ENCODE results near the gene GCNT1.

Gene GCNT1

GRCh38 chr9:76542360-76542759 is 83.4 kb downstream of the GCNT1 start:
- no peak for DNase-seq

- no peak for DNase-seq
Observed at GRCh38 chr9:76545191-76545590, 86.2 kb downstream of the GCNT1 start.

- DNase-seq = no peak
Observed at GRCh38 chr9:76552181-76552580, 93.2 kb downstream of the GCNT1 start.

GRCh38 chr9:76552751-76553455 is 93.9 kb downstream of the GCNT1 start:
- no peak for DNase-seq

GRCh38 chr9:76553680-76554079 is 94.7 kb downstream of the GCNT1 start:
- no peak for DNase-seq
